H1 (cell line): ENCODE results near the gene MCHR1. TPM values are rescaled to one million over a fixed set of nuclear protein-coding genes. Genes with fewer than 3 reads are reported as not detected.

Experiments used
- CTCF ChIA-PET: fragments of 300-600 bp; sonication (Branson Sonifier 250); formaldehyde crosslinking; loops from one replicate; lab custom pipeline; 2021; ENCODE audit not compliant: partially characterized antibody; lab: Charles Lee
- POLR2A ChIA-PET: fragments of 300-600 bp; sonication (Branson Sonifier 250); formaldehyde crosslinking; loops from one replicate; lab custom pipeline; 2021; ENCODE audit warnings: inconsistent platforms; ENCODE audit not compliant: partially characterized antibody; lab: Charles Lee
- DNase-seq, 2 experiments: peaks; one replicate each; pipeline versions ENCODE4 v3.0.0 to v3.0.0-alpha.2; 2010 to 2022; ENCODE audit warnings: low spot score in 2 of 2, low read depth in 1 of 2, mixed read lengths in 1 of 2
- FAIRE-seq: peaks from 2 replicates; lab custom pipeline; 2011; peaks lifted over from hg19 to GRCh38; lab: Jason Lieb, UNC
- H2AFZ ChIP-seq: 2 replicates; pipeline ENCODE4 v1.8.1; 2012; ENCODE audit warnings: low read length, inconsistent platforms
- H2AK5ac ChIP-seq: 2 replicates; pipeline ENCODE4 v1.6.1; 2013; ENCODE audit warnings: low read depth, low read length
- H2BK120ac ChIP-seq: replicated peaks from 2 replicates; pipeline ENCODE3; 2013; ENCODE audit warnings: low read depth, low read length, inconsistent platforms
- H2BK12ac ChIP-seq: 2 replicates; pipeline ENCODE4 v1.6.1; 2013; ENCODE audit warnings: low read depth, low read length
- H2BK15ac ChIP-seq: 2 replicates; pipeline ENCODE4 v1.6.1; 2013; ENCODE audit warnings: low read length
- H2BK20ac ChIP-seq: 2 replicates; pipeline ENCODE4 v1.6.1; 2013; ENCODE audit warnings: low read length
- H2BK5ac ChIP-seq: 2 replicates; pipeline ENCODE4 v1.6.1; 2013; ENCODE audit warnings: low read depth, low read length
- H3K14ac ChIP-seq: 2 replicates; pipeline ENCODE4 v1.6.1; 2013; ENCODE audit warnings: inconsistent platforms; ENCODE audit not compliant: insufficient read length
- H3K18ac ChIP-seq: 2 replicates; pipeline ENCODE4 v1.6.1; 2013; ENCODE audit warnings: low read length; ENCODE audit errors: extremely low read depth
- H3K23ac ChIP-seq: 2 replicates; pipeline ENCODE4 v1.6.1; 2013; ENCODE audit warnings: inconsistent platforms; ENCODE audit not compliant: insufficient read length
- H3K23me2 ChIP-seq: 2 replicates; pipeline ENCODE4 v1.6.1; 2013; ENCODE audit warnings: low read depth, low read length
- H3K27ac ChIP-seq: 2 replicates; pipeline ENCODE4 v1.6.1; 2011; ENCODE audit warnings: low read depth, low read length, inconsistent platforms
- H3K27me3 ChIP-seq, 4 experiments: replicated peaks in 1 of 4; 1 replicate in 1 of 4; 2 replicates in 3 of 4; pipeline versions ENCODE4 v1.6.1 to v1.8.1; 2011 to 2013; ENCODE audit warnings: low read length in 3 of 4, mild to moderate bottlenecking in 3 of 4, inconsistent platforms in 2 of 4, mixed read lengths in 2 of 4, moderate library complexity in 1 of 4; ENCODE audit not compliant: control insufficient read depth in 3 of 4, insufficient read depth in 3 of 4; ENCODE audit errors: extremely low read depth in 1 of 4
- H3K36me3 ChIP-seq, 4 experiments: 2 replicates each; pipeline versions ENCODE4 v1.6.1 to v1.8.1; 2011 to 2013; ENCODE audit warnings: mild to moderate bottlenecking in 4 of 4, low read length in 3 of 4, moderate library complexity in 2 of 4, control low read depth in 1 of 4, inconsistent platforms in 1 of 4; ENCODE audit not compliant: insufficient read depth in 4 of 4, control insufficient read depth in 2 of 4
- H3K4ac ChIP-seq: replicated peaks from 2 replicates; pipeline ENCODE3; 2013; ENCODE audit warnings: low read length, low read depth, mixed read lengths, inconsistent platforms; ENCODE audit not compliant: insufficient read length
- H3K4me1 ChIP-seq, 4 experiments: replicated peaks in 1 of 4; 1 replicate in 1 of 4; 2 replicates in 3 of 4; pipeline versions ENCODE4 v1.6.1 to v1.8.1; 2011 to 2013; ENCODE audit warnings: low read length in 3 of 4, inconsistent platforms in 2 of 4, mixed read lengths in 1 of 4; ENCODE audit not compliant: insufficient read depth in 4 of 4, control insufficient read depth in 3 of 4
- H3K4me2 ChIP-seq, 2 experiments: 2 replicates each; pipeline versions ENCODE4 v1.6.1 to v1.8.1; 2011 to 2013; ENCODE audit warnings: low read depth in 2 of 2, low read length in 2 of 2, control low read depth in 1 of 2, inconsistent platforms in 1 of 2, mild to moderate bottlenecking in 1 of 2; ENCODE audit not compliant: insufficient read depth in 1 of 2
- H3K4me3 ChIP-seq, 4 experiments: fragments of 200-600, 300-600 bp in 1 of 4; sonication (generic), shearing (Covaris generic), sonication (Bioruptor Twin) in 1 of 4; 2 replicates each; pipeline versions ENCODE4 v1.5.1 to v1.8.1; 2011 to 2016; ENCODE audit warnings: low read length in 4 of 4, low read depth in 3 of 4, control low read depth in 2 of 4, inconsistent platforms in 2 of 4, mild to moderate bottlenecking in 2 of 4, mixed read lengths in 1 of 4, moderate library complexity in 1 of 4; ENCODE audit not compliant: insufficient read depth in 2 of 4; ENCODE audit errors: extremely low read depth in 1 of 4
- H3K56ac ChIP-seq: replicated peaks from 2 replicates; pipeline ENCODE3; 2013; ENCODE audit warnings: low read depth, mild to moderate bottlenecking, mixed read lengths, low read length, inconsistent platforms; ENCODE audit not compliant: insufficient read length
- H3K79me1 ChIP-seq: 2 replicates; pipeline ENCODE4 v1.6.1; 2013; ENCODE audit warnings: low read depth, low read length, control low read depth
- H3K79me2 ChIP-seq, 2 experiments: 2 replicates each; pipeline versions ENCODE4 v1.6.1 to v1.8.1; 2012 to 2013; ENCODE audit warnings: low read length in 2 of 2, mild to moderate bottlenecking in 2 of 2, inconsistent platforms in 1 of 2; ENCODE audit not compliant: insufficient read depth in 2 of 2, control insufficient read depth in 1 of 2
- H3K9ac ChIP-seq, 4 experiments: replicated peaks in 1 of 4; 1 replicate in 1 of 4; 2 replicates in 3 of 4; pipeline versions ENCODE4 v1.6.1 to v1.8.1; 2011 to 2013; ENCODE audit warnings: low read depth in 3 of 4, low read length in 3 of 4, control low read depth in 2 of 4, mild to moderate bottlenecking in 2 of 4, moderate library complexity in 2 of 4, inconsistent platforms in 1 of 4; ENCODE audit errors: extremely low read depth in 1 of 4
- H3K9me3 ChIP-seq, 2 experiments: 2 replicates each; pipeline versions ENCODE4 v1.6.1 to v1.8.1; 2012 to 2013; ENCODE audit warnings: mild to moderate bottlenecking in 2 of 2, moderate library complexity in 2 of 2, control low read depth in 1 of 2, inconsistent platforms in 1 of 2, low read depth in 1 of 2, low read length in 1 of 2, mixed read lengths in 1 of 2; ENCODE audit not compliant: insufficient read depth in 2 of 2
- H4K20me1 ChIP-seq, 2 experiments: replicated peaks in 1 of 2; 2 replicates each; pipeline versions ENCODE3 to v1.8.1; 2011 to 2013; ENCODE audit warnings: inconsistent platforms in 2 of 2, low read length in 2 of 2, mild to moderate bottlenecking in 1 of 2; ENCODE audit not compliant: insufficient read depth in 2 of 2, control insufficient read depth in 1 of 2
- H4K5ac ChIP-seq: 2 replicates; pipeline ENCODE4 v1.6.1; 2013; ENCODE audit warnings: low read length, low read depth, mixed read lengths, inconsistent platforms; ENCODE audit not compliant: insufficient read length
- H4K8ac ChIP-seq: 2 replicates; pipeline ENCODE4 v1.8.0; 2013; ENCODE audit warnings: mild to moderate bottlenecking, moderate library complexity, low read length, inconsistent platforms; ENCODE audit not compliant: insufficient read depth; ENCODE audit errors: extremely low read depth
- H4K91ac ChIP-seq: replicated peaks from 2 replicates; pipeline ENCODE3; 2013; ENCODE audit warnings: low read length, mixed read lengths, inconsistent platforms; ENCODE audit not compliant: insufficient read length
- ASH2L ChIP-seq: fragments of 200-600, 300-600 bp; sonication (generic); IDR thresholded peaks from one replicate; pipeline ENCODE4 v1.7.1; 2017; ENCODE audit warnings: low read length
- GTF2F1 ChIP-seq: IDR thresholded peaks from 2 replicates; pipeline ENCODE4 v1.6.1; 2012; ENCODE audit warnings: low read depth, low read length, improper control_type of control experiment, borderline replicate concordance
- KDM5A ChIP-seq: fragments of 200-600 bp; IDR thresholded peaks from 2 replicates; pipeline ENCODE4 v1.7.1; 2012; ENCODE audit warnings: mild to moderate bottlenecking, low read length, inconsistent platforms, mixed read lengths
- POLR2A ChIP-seq, 2 experiments: IDR thresholded peaks; 1 replicate in 1 of 2; 2 replicates in 1 of 2; pipeline ENCODE4 v1.6.1; 2011; ENCODE audit warnings: low read depth in 2 of 2, low read length in 2 of 2, mild to moderate bottlenecking in 2 of 2; ENCODE audit errors: control extremely low read depth in 1 of 2
- SP4 ChIP-seq: IDR thresholded peaks from 2 replicates; pipeline ENCODE4 v1.6.1; 2012; ENCODE audit warnings: low read length, inconsistent platforms
- SUZ12 ChIP-seq: fragments of 200-600 bp; sonication (generic); IDR thresholded peaks from 2 replicates; pipeline ENCODE4 v1.6.1; 2012; ENCODE audit warnings: mild to moderate bottlenecking, inconsistent platforms, low read length, moderate library complexity, mixed read lengths
- TEAD4 ChIP-seq: IDR thresholded peaks from 2 replicates; pipeline ENCODE4 v1.6.1; 2012; ENCODE audit warnings: low read depth, low read length, inconsistent platforms, mixed read lengths
- WGBS, 2 experiments: shearing (Covaris generic) in 1 of 2; methylation state at CpG; one replicate each; pipeline versions ENCODE4 v1.1.6 to v1.1.7; 2013 to 2015; ENCODE audit warnings: low lambda C conversion rate in 2 of 2, mixed read lengths in 2 of 2, inconsistent platforms in 1 of 2, low coverage in 1 of 2, missing lambda C conversion rate in 1 of 2; ENCODE audit not compliant: insufficient replicate concordance in 2 of 2, insufficient coverage in 1 of 2, insufficient read length in 1 of 2; ENCODE audit errors: extremely low coverage in 1 of 2, missing lambda C conversion rate in 1 of 2; 5-methylcytosine and 5-hydroxymethylcytosine counted together
- polyA plus RNA-seq, 7 experiments: library from polyadenylated mRNA; depleted of rRNA in 3 of 7; stranded (reverse) in 5 of 7; unstranded in 2 of 7; fragments of >200 nt in 5 of 7; fragments of 200-250 nt in 2 of 7; gene quantifications; 1 replicate in 5 of 7; 2 replicates in 1 of 7; 4 replicates in 1 of 7; pipeline versions ENCODE4 v1.2.1 to v1.2.3, GENCODE V29; 2011 to 2013; ENCODE audit warnings: missing spikeins in 2 of 7, mixed read lengths in 2 of 7
- total RNA-seq: library from RNA; stranded (reverse); fragmentation: NEBNext Ultra II Directional; extraction: Animal tissue kit (Norgen Biotek cat#: 25700); gene quantifications from 2 replicates; pipeline ENCODE4 v1.2.1, GENCODE V29; 2021

The MCHR1 gene
- total and polyA plus RNA-seq, 2 of the 8 experiments (the other 6 are each of a cell fraction or from before 2014, with no cell fraction given) = 0.91 to 7.6 TPM

DNA sequence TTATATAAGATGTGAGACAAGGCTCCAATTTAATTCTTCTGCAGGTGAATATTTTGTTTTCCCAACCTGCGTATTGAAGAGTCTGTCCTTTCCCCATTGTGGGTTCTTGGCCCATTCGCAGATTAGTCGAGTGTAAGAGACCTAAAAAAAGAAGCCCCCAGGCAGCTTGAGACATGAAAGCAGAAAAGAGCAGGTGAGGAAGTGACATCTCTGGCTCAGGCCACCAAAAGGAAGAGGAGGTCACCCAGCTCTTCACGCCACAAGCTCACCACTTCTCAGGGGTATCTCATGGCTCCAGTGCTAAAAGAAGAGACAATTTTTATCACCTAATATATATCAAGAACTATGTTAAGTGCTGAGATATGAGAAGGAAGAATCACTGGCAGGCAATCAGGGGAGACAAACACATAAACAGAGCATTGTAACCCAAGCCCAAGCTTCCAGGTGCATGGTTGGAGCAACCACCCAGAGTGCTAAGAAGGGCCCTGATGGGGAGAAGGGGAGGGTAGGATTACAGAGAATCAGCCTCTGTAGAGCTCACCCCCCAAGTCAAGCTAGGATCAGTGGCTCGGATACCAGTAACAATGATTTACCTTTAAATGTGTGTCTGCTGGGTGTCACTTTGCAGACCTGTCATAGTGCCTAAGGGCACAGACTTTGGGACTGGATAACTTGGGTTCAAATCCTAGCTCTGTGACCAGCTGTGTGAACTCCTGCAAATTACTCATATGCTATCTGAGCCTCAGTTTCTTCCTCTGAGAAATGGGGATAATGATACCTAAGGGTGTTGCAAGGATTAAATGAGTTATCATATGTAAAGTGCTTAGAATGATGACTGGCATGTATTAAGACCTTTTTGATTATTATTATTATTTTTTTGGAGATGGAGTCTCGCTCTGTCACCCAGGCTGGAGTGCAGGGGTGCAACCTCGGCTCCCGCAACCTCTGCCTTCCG lies 39.2 kb downstream of the MCHR1 start:
- CTCF ChIA-PET = interaction anchor here (1.9 to 3.1 kb wide), 2 partner anchors 10 to 36 kb away, joined by 6 to 9 read pairs; no protein-coding TSS in a partner anchor
- H3K79me2 ChIP-seq = no peaks in the 10 kb centered on the region

More for the DNA sequence above, 39.2 kb downstream of the MCHR1 start:
- no peak overlapping the region for H4K5ac ChIP-seq
- H3K23me2 ChIP-seq = no peaks in the 10 kb centered on the region
- no peak for TF ChIP-seq ASH2L
- no peak for TF ChIP-seq KDM5A
- TF ChIP-seq SP4 = no peak
- TF ChIP-seq GTF2F1 = no peak
- TF ChIP-seq POLR2A (IDR thresholded peaks at IDR 0.05; ENCODE audit: control extremely low read depth in 1 of 2, low read depth in 2 of 2, low read length in 2 of 2) = no peak
- TF ChIP-seq TEAD4 = no peak
- no peak for TF ChIP-seq SUZ12
- FAIRE-seq = no peak
- no peak overlapping the region for H3K27ac ChIP-seq
- H2BK12ac ChIP-seq = 0 out of 2 replicates have a peak overlapping the region, but pooled peaks have one; percentile 0
- no peak overlapping the region for H2BK20ac ChIP-seq
- POLR2A ChIA-PET = interaction anchor here (0.6 to 1.3 kb wide), 2 partner anchors 9 to 36 kb away, joined by 3 read pairs; no protein-coding TSS in a partner anchor
- DNase-seq = no peak
- H4K20me1 ChIP-seq = no peaks in the 10 kb centered on the region
- WGBS, 2 experiments = 93% methylated on average over 9 of the region's 9 CpGs; no CpG with 5 or more reads in 1 of the 2 experiments
- no peak overlapping the region for H4K91ac ChIP-seq
- H2BK15ac ChIP-seq = no peak overlapping the region; the same call in 1 of the 2 replicates
- no peak overlapping the region for H3K4me2 ChIP-seq
- H2AFZ ChIP-seq = no peak overlapping the region
- H3K56ac ChIP-seq = no peak overlapping the region
- no peak overlapping the region for H3K14ac ChIP-seq
- no peaks in the 10 kb centered on the region; a peak in 1 of 8 replicates for H3K36me3 ChIP-seq
- H3K79me1 ChIP-seq = no peaks in the 10 kb centered on the region
- H4K8ac ChIP-seq = no peak overlapping the region
- no peak overlapping the region for H3K4ac ChIP-seq
- no peak overlapping the region for H2BK120ac ChIP-seq
- H3K9ac ChIP-seq = no peak overlapping the region
- no peak overlapping the region for H3K18ac ChIP-seq
- no peaks in the 10 kb centered on the region for H3K27me3 ChIP-seq
- no peak overlapping the region for H3K23ac ChIP-seq
- peaks cover 2 to 16% (median 13%) of the 10 kb centered on the region in 4 experiments; a peak in 6 of 7 replicates for H3K4me1 ChIP-seq
- no peak overlapping the region for H3K4me3 ChIP-seq
- H3K9me3 ChIP-seq = no peaks in the 10 kb centered on the region
- H2AK5ac ChIP-seq = no peak overlapping the region
- H2BK5ac ChIP-seq = no peak overlapping the region
